ENCODE data around the gene SFI1.
A peak's percentile ranks its signal among the peaks of the same experiment; 100 is the strongest.

Gene SFI1

GRCh38 chr22:31618471-31619176 is 122.3 kb downstream of the SFI1 start:
- no peak for DNase-seq

DNA sequence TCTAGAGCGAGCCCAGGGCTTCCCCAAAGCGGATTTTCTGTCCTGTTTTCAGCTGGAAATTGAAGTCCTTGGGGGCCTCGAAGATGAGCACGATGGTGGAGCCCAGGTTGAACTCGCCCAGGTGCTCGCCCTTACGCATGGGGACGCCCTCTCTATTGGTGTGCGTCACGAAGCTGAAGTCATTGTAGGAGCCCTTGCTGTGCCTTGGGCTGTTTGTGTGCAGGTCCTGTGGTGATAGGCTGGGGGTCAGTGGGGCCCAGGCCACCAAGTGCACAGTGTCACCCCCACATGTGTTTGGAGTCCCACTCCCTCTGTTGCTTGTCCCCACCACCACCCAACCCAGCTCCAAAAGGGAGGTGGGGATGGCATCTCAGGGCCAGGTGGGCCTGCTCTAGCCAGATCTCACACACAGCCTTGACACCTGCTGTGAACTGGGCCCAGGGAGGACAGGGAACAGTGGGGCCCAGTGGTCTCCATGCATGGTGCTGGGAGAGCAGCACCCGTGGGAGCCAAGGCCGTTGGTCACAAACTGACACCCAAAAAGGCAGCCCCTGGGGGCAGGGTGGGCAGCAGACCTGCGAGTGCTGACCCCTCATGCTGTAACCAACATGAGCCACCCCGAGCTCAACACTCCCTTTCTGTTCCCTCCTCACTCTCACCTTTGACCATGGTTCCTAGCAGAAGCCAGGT is 123.4 kb downstream of the SFI1 start:
- no peak for DNase-seq

GRCh38 chr22:31620756-31621480 is 124.6 kb downstream of the SFI1 start:
- no peak for DNase-seq

- DNase-seq = no peak
These were observed 125.3 kb downstream of the SFI1 start for GRCh38 chr22:31621507-31622124.

DNA sequence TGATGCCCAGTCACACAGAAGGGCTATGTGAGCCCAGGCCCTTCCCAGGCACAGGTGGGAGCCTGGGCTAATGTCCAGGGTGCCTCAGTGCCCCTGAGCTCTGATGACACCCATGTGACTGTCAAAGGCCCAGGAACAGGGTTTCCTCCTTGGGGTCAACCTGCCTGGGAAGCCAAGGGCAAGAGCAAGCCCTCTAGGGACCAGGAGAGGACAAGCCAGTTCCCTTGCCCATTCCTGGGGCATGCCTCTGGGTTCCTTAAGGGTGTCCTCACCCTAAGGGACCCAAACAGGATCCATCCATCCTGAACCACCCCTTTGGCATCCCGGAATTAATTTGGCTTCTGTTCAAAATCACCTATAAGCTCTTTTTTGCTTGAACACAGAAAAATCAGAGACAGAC is 126.6 kb downstream of the SFI1 start:
- DNase-seq = no peak

- no peak for DNase-seq
These were observed 127.4 kb downstream of the SFI1 start for GRCh38 chr22:31623592-31624304.

DNA sequence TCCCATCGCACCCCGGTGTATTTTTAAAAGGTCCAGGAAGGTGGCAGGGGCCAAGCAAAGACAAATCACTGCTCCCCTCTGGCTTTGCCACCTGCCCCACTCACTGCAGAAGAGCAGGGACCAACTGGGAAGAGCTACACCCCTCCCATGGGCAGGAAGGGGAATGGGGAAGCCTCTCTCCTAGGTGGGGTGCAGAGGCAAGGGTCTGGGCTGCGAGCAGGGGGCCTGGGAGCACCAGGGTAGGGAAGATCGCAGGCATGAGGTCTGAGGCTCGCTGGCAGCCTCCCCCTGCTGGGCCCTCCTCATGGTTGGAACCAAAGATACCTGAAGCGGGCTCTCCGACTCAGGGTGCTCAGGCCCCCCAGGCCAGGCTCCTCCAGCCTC is 128.9 kb downstream of the SFI1 start:
- no peak for DNase-seq

- no peak for DNase-seq
These were observed 129.5 kb downstream of the SFI1 start for GRCh38 chr22:31625661-31626426.

- DNase-seq = no peak
These were observed 130.3 kb downstream of the SFI1 start for GRCh38 chr22:31626427-31627150.

DNA sequence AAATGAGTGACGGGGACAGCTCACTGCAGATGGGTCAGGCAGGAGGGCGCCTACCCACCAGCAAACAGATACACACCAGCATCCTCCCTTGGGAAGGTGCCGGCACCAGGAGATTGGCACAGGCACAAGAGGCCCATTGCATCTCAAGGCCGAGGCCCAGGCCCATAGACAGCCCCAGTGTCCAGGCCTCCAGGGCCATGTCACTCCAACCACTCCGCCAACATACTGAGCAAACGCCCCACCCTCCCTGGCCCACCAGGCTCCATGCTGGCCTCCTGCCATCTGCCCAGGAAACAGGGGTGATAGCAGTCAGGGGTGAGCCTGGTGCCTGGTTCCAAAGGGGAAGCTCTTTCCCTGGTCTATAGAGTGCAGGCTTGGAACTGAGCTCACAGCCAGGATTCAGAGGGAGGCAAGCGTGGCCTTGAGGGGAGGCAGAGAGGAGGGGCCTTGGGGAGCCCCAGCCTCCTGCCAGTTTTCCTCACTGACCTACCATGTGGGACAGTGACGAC is 130.9 kb downstream of the SFI1 start:
- no peak for DNase-seq

GRCh38 chr22:31628362-31628761 is 132.0 kb downstream of the SFI1 start:
- DNase-seq = no peak

GRCh38 chr22:31628969-31629708 is 132.8 kb downstream of the SFI1 start:
- peak; percentile 72 for DNase-seq

- DNase-seq = no peak
These were observed 133.4 kb downstream of the SFI1 start for GRCh38 chr22:31629741-31630184.

GRCh38 chr22:31630331-31631329 is 134.3 kb downstream of the SFI1 start:
- DNase-seq = peak; percentile 94

DNA sequence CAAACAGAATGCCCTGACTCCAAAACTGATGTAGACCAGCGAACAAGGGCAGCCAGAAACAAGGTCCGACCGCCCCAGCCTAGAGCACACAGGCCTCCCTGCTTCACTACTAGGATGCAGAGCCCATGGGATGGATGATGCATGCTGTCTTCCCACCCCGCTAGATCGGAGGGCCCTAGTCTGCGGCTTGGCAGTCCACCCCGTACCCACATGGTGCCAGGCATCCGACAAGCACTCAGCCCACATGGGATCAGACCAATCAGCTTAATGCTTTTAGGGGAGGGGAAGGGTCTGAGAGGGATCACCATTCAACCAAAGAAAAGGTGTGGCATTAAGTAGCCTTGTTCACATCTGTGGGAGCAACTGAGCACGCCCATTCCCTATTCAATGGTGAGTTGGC is 135.1 kb downstream of the SFI1 start:
- no peak for DNase-seq

DNA sequence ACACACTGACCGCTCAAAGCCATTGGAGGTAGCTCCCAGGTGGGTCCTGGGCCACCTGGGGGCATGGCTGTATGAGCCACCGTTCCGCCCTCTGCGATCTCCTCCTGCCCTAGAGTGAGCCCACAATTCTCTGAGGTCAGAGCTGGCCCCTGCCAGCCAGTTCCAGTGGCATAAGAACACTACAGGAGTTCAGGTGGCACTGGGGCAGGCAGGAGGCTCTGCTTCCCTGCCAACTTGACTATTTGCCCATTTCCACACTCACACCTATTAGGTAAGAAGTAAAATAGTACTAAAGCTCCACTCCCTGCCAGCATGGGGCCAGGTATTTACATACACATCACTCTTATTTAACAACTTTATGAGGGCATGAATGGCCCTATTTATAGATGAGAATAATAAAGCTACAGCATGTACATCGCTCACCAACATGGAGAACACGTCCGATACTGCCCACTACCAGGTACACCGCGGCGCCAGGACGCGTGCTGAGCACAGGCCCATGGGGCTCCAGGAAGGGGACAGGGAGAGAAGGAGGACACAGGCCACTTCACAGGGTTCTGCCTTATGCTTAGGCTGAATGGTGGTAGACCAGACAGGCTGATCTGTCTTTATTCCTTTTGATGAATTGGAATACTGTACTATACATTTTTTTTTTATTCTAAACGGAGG is 139.4 kb downstream of the SFI1 start:
- DNase-seq = no peak

GRCh38 chr22:31637447-31637890 is 141.1 kb downstream of the SFI1 start:
- no peak for DNase-seq

DNA sequence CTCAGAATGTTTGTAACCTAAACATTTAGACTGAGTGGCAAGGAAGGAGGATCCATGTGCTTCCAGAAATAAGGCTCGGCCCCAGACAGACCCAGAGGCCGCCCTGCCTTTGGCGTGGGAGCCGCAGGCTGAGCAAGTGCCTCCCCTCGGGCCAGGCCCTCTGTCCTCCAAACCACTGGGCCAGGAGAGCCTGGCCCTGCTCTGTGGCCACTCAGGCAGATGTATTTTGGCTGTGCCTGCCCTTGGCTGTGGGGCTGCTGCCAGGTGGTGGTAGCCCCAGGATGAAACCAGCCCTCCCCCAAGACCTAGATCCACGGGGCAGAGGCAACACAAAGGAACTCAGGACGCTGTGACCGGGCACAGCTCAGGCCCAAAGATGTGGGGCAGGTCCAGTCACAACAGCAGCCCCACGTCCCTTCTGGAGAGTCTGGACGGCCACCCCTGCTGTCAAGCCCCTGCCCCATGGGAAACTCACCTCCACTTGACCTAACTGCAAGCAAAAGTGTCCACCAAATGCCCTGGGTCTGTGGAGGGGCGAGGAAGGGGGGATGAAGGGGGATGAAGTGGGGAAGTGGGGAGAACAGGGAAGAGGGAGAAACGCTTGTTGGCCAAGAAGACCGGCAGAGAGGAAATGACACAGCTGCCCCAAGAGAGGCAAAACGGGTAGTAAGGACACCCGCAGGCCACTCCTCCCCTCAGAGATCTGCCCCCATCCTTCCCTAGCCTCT is 141.7 kb downstream of the SFI1 start:
- no peak for DNase-seq
